Measurements from ENCODE around the gene CRISPLD2.

The CRISPLD2 gene

DNA sequence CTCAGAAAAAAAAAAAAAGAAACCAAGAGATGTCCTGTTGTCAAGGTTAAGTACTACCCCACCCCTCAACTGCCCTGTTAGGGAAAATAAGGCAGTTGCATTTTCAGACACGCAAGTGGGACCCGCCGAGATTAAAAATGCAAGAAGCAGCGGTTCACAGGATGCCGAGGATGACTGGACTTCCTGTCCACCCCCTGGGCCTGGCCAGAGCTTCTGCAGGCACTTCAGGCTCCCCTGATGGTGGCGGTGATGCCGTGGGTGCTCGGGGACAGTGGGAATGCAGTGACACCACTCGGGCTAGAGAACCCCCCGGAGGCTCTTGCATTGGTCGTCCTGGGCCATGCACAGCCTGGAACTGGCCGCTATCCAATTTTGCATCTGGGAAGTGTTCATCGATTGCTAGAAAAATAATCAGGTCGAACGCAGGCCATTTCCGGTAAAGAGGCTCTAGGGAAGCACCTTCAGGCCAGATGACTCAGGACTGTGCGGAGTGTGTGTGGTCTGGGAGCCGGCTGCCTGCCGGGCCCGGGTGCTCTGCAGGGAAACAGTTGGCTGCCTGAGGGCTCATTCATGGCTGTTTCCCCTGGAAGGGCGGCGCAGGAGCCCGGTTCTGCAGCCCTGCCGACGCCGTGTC lies 13.4 kb upstream of the CRISPLD2 start:
- TF ChIP-seq FOXM1 (IDR thresholded peaks at IDR 0.05; ENCODE audit: borderline replicate concordance, low read depth) (no peak), CEBPB (IDR thresholded peaks at IDR 0.05) (no peak), TEAD4 (IDR thresholded peaks at IDR 0.05) (no peak), NFIC (IDR thresholded peaks at IDR 0.05) (no peak), RAD21 (IDR thresholded peaks at IDR 0.05; ENCODE audit: low read depth) (no peak), ZBTB7A (IDR thresholded peaks at IDR 0.05; ENCODE audit: low read depth) (no peak), TAF1 (IDR thresholded peaks at IDR 0.05; ENCODE audit: low read depth) (no peak), TCF12 (IDR thresholded peaks at IDR 0.05; ENCODE audit: low read depth) (no peak), EGR1 (IDR thresholded peaks at IDR 0.05) (no peak), YY1 (IDR thresholded peaks at IDR 0.05; ENCODE audit: low read depth) (no peak)
- TF ChIP-seq, protein P1, sequence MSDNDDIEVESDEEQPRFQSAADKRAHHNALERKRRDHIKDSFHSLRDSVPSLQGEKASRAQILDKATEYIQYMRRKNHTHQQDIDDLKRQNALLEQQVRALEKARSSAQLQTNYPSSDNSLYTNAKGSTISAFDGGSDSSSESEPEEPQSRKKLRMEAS (IDR thresholded peaks at IDR 0.05), result no peak
- TF ChIP-seq, protein P2, sequence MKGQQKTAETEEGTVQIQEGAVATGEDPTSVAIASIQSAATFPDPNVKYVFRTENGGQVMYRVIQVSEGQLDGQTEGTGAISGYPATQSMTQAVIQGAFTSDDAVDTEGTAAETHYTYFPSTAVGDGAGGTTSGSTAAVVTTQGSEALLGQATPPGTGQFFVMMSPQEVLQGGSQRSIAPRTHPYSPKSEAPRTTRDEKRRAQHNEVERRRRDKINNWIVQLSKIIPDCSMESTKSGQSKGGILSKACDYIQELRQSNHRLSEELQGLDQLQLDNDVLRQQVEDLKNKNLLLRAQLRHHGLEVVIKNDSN (IDR thresholded peaks at IDR 0.05), result no peak
- TF ChIP-seq, protein P3, sequence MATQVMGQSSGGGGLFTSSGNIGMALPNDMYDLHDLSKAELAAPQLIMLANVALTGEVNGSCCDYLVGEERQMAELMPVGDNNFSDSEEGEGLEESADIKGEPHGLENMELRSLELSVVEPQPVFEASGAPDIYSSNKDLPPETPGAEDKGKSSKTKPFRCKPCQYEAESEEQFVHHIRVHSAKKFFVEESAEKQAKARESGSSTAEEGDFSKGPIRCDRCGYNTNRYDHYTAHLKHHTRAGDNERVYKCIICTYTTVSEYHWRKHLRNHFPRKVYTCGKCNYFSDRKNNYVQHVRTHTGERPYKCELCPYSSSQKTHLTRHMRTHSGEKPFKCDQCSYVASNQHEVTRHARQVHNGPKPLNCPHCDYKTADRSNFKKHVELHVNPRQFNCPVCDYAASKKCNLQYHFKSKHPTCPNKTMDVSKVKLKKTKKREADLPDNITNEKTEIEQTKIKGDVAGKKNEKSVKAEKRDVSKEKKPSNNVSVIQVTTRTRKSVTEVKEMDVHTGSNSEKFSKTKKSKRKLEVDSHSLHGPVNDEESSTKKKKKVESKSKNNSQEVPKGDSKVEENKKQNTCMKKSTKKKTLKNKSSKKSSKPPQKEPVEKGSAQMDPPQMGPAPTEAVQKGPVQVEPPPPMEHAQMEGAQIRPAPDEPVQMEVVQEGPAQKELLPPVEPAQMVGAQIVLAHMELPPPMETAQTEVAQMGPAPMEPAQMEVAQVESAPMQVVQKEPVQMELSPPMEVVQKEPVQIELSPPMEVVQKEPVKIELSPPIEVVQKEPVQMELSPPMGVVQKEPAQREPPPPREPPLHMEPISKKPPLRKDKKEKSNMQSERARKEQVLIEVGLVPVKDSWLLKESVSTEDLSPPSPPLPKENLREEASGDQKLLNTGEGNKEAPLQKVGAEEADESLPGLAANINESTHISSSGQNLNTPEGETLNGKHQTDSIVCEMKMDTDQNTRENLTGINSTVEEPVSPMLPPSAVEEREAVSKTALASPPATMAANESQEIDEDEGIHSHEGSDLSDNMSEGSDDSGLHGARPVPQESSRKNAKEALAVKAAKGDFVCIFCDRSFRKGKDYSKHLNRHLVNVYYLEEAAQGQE (IDR thresholded peaks at IDR 0.05; ENCODE audit: low read depth), result no peak

DNA sequence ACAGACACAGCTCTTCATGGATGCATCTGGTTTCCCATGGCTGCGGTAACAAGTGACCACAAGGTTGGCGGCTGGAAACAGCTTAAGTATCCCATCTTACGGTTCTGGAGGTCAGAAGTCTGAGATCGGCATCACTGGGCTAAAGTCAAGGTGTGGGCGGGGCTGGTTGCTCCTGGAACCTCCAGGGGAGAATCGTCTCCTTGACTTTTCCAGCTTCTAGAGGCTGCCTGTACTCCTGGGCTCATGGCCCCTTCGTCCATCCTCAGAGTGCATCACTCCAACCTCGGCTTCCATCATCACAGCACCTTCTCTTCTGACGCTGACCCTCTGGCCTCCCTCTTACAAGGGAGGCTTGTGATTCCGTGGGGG lies 12.9 kb upstream of the CRISPLD2 start:
- TF ChIP-seq, protein P1 (IDR thresholded peaks at IDR 0.05), result no peak
- TF ChIP-seq YY1 (IDR thresholded peaks at IDR 0.05; ENCODE audit: low read depth), result no peak
- no peak for TF ChIP-seq EP300 (IDR thresholded peaks at IDR 0.05; ENCODE audit: borderline replicate concordance)
- no peak for TF ChIP-seq TAF1 (IDR thresholded peaks at IDR 0.05; ENCODE audit: low read depth)
- no peak for TF ChIP-seq TEAD4 (IDR thresholded peaks at IDR 0.05)
- TF ChIP-seq RAD21 (IDR thresholded peaks at IDR 0.05; ENCODE audit: low read depth), result no peak
- TF ChIP-seq, protein P3 (IDR thresholded peaks at IDR 0.05; ENCODE audit: low read depth), result no peak
- no peak for TF ChIP-seq CREB1 (IDR thresholded peaks at IDR 0.05; ENCODE audit: low read depth)
- TF ChIP-seq EGR1 (IDR thresholded peaks at IDR 0.05), result no peak
- TF ChIP-seq CEBPB (IDR thresholded peaks at IDR 0.05), result no peak
- TF ChIP-seq, protein P2 (IDR thresholded peaks at IDR 0.05), result no peak

DNA sequence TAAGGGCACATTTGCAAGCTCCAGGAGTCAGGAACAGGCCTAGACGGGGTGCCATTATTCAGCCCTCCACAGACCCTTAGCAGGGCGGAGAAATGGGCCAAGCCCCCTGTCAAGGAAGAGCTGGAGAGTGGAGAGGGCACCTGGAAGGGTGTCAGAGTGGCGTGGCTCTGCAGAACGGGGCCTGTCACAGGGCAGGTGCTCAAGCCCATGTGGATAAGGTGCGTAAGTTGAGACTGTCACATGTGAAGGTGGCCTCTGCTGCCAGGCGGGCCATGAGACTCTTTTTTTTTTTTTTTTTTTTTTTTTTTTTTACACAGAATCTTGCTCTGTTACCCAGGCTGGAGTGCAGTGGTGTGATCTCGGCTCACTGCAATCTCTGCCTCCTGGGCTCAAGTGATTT lies 12.0 kb upstream of the CRISPLD2 start:
- TF ChIP-seq, protein P3 (IDR thresholded peaks at IDR 0.05; ENCODE audit: low read depth), result no peak
- TF ChIP-seq EGR1 (IDR thresholded peaks at IDR 0.05) (no peak), EP300 (IDR thresholded peaks at IDR 0.05; ENCODE audit: borderline replicate concordance) (no peak), TAF1 (IDR thresholded peaks at IDR 0.05; ENCODE audit: low read depth) (no peak), CREB1 (IDR thresholded peaks at IDR 0.05; ENCODE audit: low read depth) (no peak), TEAD4 (IDR thresholded peaks at IDR 0.05) (no peak), NFIC (IDR thresholded peaks at IDR 0.05) (no peak), CEBPB (IDR thresholded peaks at IDR 0.05) (no peak), ZBTB7A (IDR thresholded peaks at IDR 0.05; ENCODE audit: low read depth) (no peak), RAD21 (IDR thresholded peaks at IDR 0.05; ENCODE audit: low read depth) (no peak), FOXM1 (IDR thresholded peaks at IDR 0.05; ENCODE audit: borderline replicate concordance, low read depth) (no peak), TCF12 (IDR thresholded peaks at IDR 0.05; ENCODE audit: low read depth) (no peak), YY1 (IDR thresholded peaks at IDR 0.05; ENCODE audit: low read depth) (no peak)
- TF ChIP-seq, protein P2 (IDR thresholded peaks at IDR 0.05), result no peak
- TF ChIP-seq, protein P1 (IDR thresholded peaks at IDR 0.05), result no peak

Measured in Ishikawa (cell line).